BJ (cell line): Measurements from ENCODE around the gene ZNF75A. TPM values are rescaled to one million over a fixed set of nuclear protein-coding genes. Genes with fewer than 3 reads are reported as not detected.

ENCODE experiments used
- CTCF ChIA-PET: fragments of 350-600 bp; formaldehyde crosslinking; extraction: SDS; loops from one replicate; lab custom pipeline; 2021; ENCODE audit warnings: antibody characterized with exemption, inconsistent platforms; lab: Yijun Ruan, JAX
- POLR2A ChIA-PET: fragments of 300-600 bp; sonication (Branson Sonifier 250); formaldehyde crosslinking; extraction: SDS; loops from one replicate; lab custom pipeline; 2021; ENCODE audit warnings: antibody characterized with exemption; lab: Charles Lee
- DNase-seq: peaks from one replicate; pipeline ENCODE4 v3.0.0-alpha.2; 2011; ENCODE audit warnings: low read depth
- H3K27me3 ChIP-seq: 2 replicates; pipeline ENCODE4 v1.6.0; 2011; ENCODE audit warnings: low read length; ENCODE audit not compliant: control insufficient read depth, insufficient read depth
- H3K36me3 ChIP-seq: 2 replicates; pipeline ENCODE4 v1.5.1; 2011; ENCODE audit warnings: low read length; ENCODE audit not compliant: control insufficient read depth, insufficient read depth
- H3K4me3 ChIP-seq: 2 replicates; pipeline ENCODE4 v1.5.1; 2011; ENCODE audit warnings: low read depth, mild to moderate bottlenecking, control low read depth, low read length
- CTCF ChIP-seq: IDR thresholded peaks from 2 replicates; pipeline ENCODE4 v1.5.1; 2011; ENCODE audit warnings: low read depth, mild to moderate bottlenecking, control low read depth, inconsistent platforms, low read length, moderate library complexity; ENCODE audit not compliant: insufficient read depth
- polyA minus RNA-seq: library from RNA; depleted of rRNA, polyadenylated mRNA; stranded (reverse); fragments of >200 nt; gene quantifications from 2 replicates; pipeline ENCODE4 v1.2.3, GENCODE V29; 2011; rRNA and poly(A)+ RNA removed
- polyA plus RNA-seq: library from polyadenylated mRNA; depleted of rRNA; stranded (reverse); fragments of >200 nt; gene quantifications from 2 replicates; pipeline ENCODE4 v1.2.3, GENCODE V29; 2011; rRNA removed

The ZNF75A gene
- polyA plus RNA-seq (9.6 and 13.6 TPM in 2 replicates), polyA minus RNA-seq (5.6 and 5.8 TPM in 2 replicates)

- ChIA-PET POLR2A (no interaction called here), CTCF (interaction anchor here (1.1 to 1.7 kb wide), 4 partner anchors 16 to 274 kb away, joined by 3 to 7 read pairs (median 4); no protein-coding TSS in a partner anchor)
- H3K4me3 ChIP-seq: peak within 1 kb of the TSS; percentile 60
- H3K36me3 ChIP-seq: peaks cover 8% of the 10 kb centered on the region
- peak; percentile 47 for DNase-seq
- no peaks in the 10 kb centered on the region for H3K27me3 ChIP-seq
- no peak for TF ChIP-seq CTCF
These were observed at the start of gene ZNF75A, which contains the start of gene TIGD7 for GRCh38 chr16:3305109-3306068. Gene ZNF75A (plus strand): TSS chr16:3305497. CDS start chr16:3308429, 2,932 bp downstream. Gene TIGD7 (minus strand): TSS chr16:3305430. CDS start chr16:3300614, 4,816 bp downstream.

- no peak for TF ChIP-seq CTCF
- DNase-seq: no peak
- CTCF ChIA-PET: interaction anchor here (1.2 to 1.5 kb wide), 2 partner anchors 8 to 11 kb away, joined by 3 to 5 read pairs; no protein-coding TSS in a partner anchor
- Histone ChIP-seq H3K4me3 (no peak within 1 kb of the TSS), H3K36me3 (no peaks in the 10 kb centered on the region), H3K27me3 (0 out of 2 replicates have a peak, but pooled peaks cover 3% of the 10 kb centered on the region)
- POLR2A ChIA-PET: no interaction called here
These were observed 49.0 kb upstream of the ZNF75A start, which contains the start of gene MEFV for GRCh38 chr16:3256146-3256865. Gene MEFV (minus strand): TSS chr16:3256633. CDS start chr16:3256587, 46 bp downstream.

- DNase-seq: no peak
- CTCF ChIA-PET: interaction anchor here (2.8 kb wide), 1 partner anchor 10 kb away, joined by 14 read pairs; no protein-coding TSS in a partner anchor
- POLR2A ChIA-PET: no interaction called here
- no peaks in the 10 kb centered on the region for H3K36me3 ChIP-seq
- no peak for TF ChIP-seq CTCF
- no peak overlapping the region for H3K4me3 ChIP-seq
- H3K27me3 ChIP-seq: 0 out of 2 replicates have a peak, but pooled peaks cover 3% of the 10 kb centered on the region
These were observed 48.3 kb upstream of the ZNF75A start for GRCh38 chr16:3256866-3257465.

- ChIA-PET CTCF (no interaction called here), POLR2A (no interaction called here)
- Histone ChIP-seq H3K27me3 (no peaks in the 10 kb centered on the region), H3K4me3 (no peak overlapping the region), H3K36me3 (no peaks in the 10 kb centered on the region)
- no peak for TF ChIP-seq CTCF
- DNase-seq: no peak
These were observed 45.5 kb upstream of the ZNF75A start for GRCh38 chr16:3259836-3260235.
